A673 (cell line): Measurements from ENCODE around the gene ASZ1.

ENCODE experiments used
- EZH2 ChIP-seq: fragments of 200-600 bp; sonication (generic); IDR thresholded peaks from 2 replicates; pipeline ENCODE4 v1.6.1; 2017; ENCODE audit warnings: borderline replicate concordance, low read depth, mild to moderate bottlenecking, mixed read lengths, antibody characterized with exemption, low read length; ENCODE audit not compliant: poor library complexity, severe bottlenecking
- TF ChIP-seq, protein P1 (sequence below): fragments of 300-800, 200-600 bp; sonication (generic); conservative IDR thresholded peaks from 2 replicates; pipeline ENCODE4 v1.5.1; 2017; ENCODE audit warnings: low read depth, mild to moderate bottlenecking, antibody characterized with exemption, low read length, moderate library complexity, mixed read lengths

DNA sequence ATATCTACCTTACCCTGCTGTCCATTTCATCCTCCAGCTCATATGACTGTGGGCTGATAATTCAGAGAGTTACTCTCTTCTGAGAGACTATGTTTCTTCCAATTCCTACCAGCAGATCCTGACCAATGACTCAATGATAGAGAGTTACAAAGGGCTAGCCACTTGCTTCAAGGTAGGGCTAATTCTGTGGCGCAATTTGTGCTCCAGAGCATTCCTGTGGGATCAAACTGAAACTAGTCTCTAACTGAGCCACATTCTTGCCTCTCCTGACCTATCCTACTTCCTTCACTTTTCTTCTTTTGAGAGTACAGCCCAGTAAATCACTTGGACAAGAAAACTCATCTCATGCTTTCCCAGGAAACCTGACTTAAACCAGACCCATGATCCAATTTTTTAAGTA is 17.9 kb upstream of the ASZ1 start:
- TF ChIP-seq, protein P1, sequence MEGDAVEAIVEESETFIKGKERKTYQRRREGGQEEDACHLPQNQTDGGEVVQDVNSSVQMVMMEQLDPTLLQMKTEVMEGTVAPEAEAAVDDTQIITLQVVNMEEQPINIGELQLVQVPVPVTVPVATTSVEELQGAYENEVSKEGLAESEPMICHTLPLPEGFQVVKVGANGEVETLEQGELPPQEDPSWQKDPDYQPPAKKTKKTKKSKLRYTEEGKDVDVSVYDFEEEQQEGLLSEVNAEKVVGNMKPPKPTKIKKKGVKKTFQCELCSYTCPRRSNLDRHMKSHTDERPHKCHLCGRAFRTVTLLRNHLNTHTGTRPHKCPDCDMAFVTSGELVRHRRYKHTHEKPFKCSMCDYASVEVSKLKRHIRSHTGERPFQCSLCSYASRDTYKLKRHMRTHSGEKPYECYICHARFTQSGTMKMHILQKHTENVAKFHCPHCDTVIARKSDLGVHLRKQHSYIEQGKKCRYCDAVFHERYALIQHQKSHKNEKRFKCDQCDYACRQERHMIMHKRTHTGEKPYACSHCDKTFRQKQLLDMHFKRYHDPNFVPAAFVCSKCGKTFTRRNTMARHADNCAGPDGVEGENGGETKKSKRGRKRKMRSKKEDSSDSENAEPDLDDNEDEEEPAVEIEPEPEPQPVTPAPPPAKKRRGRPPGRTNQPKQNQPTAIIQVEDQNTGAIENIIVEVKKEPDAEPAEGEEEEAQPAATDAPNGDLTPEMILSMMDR, result no peak
- TF ChIP-seq EZH2, result no peak
